A549 (cell line): ENCODE measurements around the gene ZFP36L1. TPM values are rescaled to one million over a fixed set of nuclear protein-coding genes. Genes with fewer than 3 reads are reported as not detected.

Experiments used
- ATAC-seq, 2 experiments: fragments of 200-7000 bp in 1 of 2; fragments of >200 bp in 1 of 2; cut with Nextera tagmentation in 1 of 2; cut with Tn5 transposase in 1 of 2; 3 replicates each; pipeline versions ENCODE4 v1.8.0 to v1.9.1; 2018 to 2020; ENCODE audit warnings: mild to moderate bottlenecking in 1 of 2, moderate library complexity in 1 of 2
- CTCF ChIA-PET: fragments of 300-600 bp; sonication (Branson Sonifier 250); formaldehyde crosslinking; extraction: SDS; loops from one replicate; lab custom pipeline; 2021; ENCODE audit warnings: antibody characterized with exemption, inconsistent platforms; lab: Yijun Ruan, JAX
- POLR2A ChIA-PET: fragments of 350-600 bp; formaldehyde crosslinking; extraction: SDS; loops from one replicate; lab custom pipeline; 2021; ENCODE audit warnings: antibody characterized with exemption, inconsistent platforms; lab: Yijun Ruan, JAX
- DNase-seq, 2 experiments: peaks; one replicate each; pipeline versions ENCODE4 v3.0.0 to v3.0.0-alpha.2; 2011 to 2016; ENCODE audit warnings: low read depth in 1 of 2, low spot score in 1 of 2
- FAIRE-seq: peaks from 2 replicates; lab custom pipeline; 2011; peaks lifted over from hg19 to GRCh38; lab: Jason Lieb, UNC
- H3K27ac ChIP-seq, 2 experiments: fragments of >200 bp; sonication (Bioruptor Twin); formaldehyde crosslinking; 3 replicates each; pipeline ENCODE4 v1.5.1; 2016 to 2017
- H3K4me1 ChIP-seq: fragments of >200 bp; sonication (Bioruptor Twin); formaldehyde crosslinking; 3 replicates; pipeline ENCODE4 v1.6.1; 2016
- H3K4me2 ChIP-seq: fragments of >200 bp; sonication (Bioruptor Twin); formaldehyde crosslinking; 3 replicates; pipeline ENCODE4 v1.6.1; 2016
- H3K4me3 ChIP-seq: fragments of >200 bp; sonication (Bioruptor Twin); formaldehyde crosslinking; 3 replicates; pipeline ENCODE4 v1.5.1; 2016
- H3K9me3 ChIP-seq: fragments of >200 bp; sonication (Bioruptor Twin); formaldehyde crosslinking; 3 replicates; pipeline ENCODE4 v1.6.1; 2016
- CBX8 ChIP-seq: fragments of 200-600 bp; sonication (generic); IDR thresholded peaks from 2 replicates; pipeline ENCODE4 v1.6.1; 2016
- CHD2 ChIP-seq: fragments of 150-350 bp; IDR thresholded peaks from 2 replicates; pipeline ENCODE4 v1.6.1; 2014; ENCODE audit warnings: low read length; ENCODE audit not compliant: partially characterized antibody
- CHD4 ChIP-seq: fragments of 200-600 bp; sonication (generic); IDR thresholded peaks from 2 replicates; pipeline ENCODE4 v1.6.1; 2016; ENCODE audit warnings: antibody characterized with exemption, mild to moderate bottlenecking, borderline replicate concordance
- EHMT2 ChIP-seq: fragments of 200-600 bp; sonication (generic); IDR thresholded peaks from 2 replicates; pipeline ENCODE4 v1.6.1; 2016; ENCODE audit warnings: antibody characterized with exemption, low read depth, mild to moderate bottlenecking, moderate library complexity
- ESRRA ChIP-seq: fragments of 150-350 bp; IDR thresholded peaks from 2 replicates; pipeline ENCODE4 v1.6.1; 2014; ENCODE audit warnings: mild to moderate bottlenecking, low read length, borderline replicate concordance
- FOSB ChIP-seq: fragments of 250-450 bp; sonication (Bioruptor Pico); IDR thresholded peaks from 2 replicates; pipeline ENCODE4 v1.5.0; 2020; ENCODE audit warnings: mild to moderate bottlenecking, moderate library complexity
- JUN ChIP-seq, 2 experiments: fragments of >200 bp; sonication (Bioruptor Twin); formaldehyde crosslinking; IDR thresholded peaks; 2 replicates in 1 of 2; 3 replicates in 1 of 2; pipeline ENCODE4 v1.6.1; 2016 to 2017
- KDM5A ChIP-seq: fragments of 200-600 bp; sonication (generic); IDR thresholded peaks from 2 replicates; pipeline ENCODE4 v1.6.1; 2016; ENCODE audit warnings: antibody characterized with exemption, mild to moderate bottlenecking
- NFE2L2 ChIP-seq: fragments of 150-350 bp; conservative IDR thresholded peaks from 2 replicates; pipeline ENCODE4 v1.6.1; 2014; ENCODE audit warnings: low read length
- NPAS2 ChIP-seq: fragments of 250-450 bp; sonication (Bioruptor Pico); IDR thresholded peaks from 2 replicates; pipeline ENCODE4 v1.8.0; 2022; ENCODE audit warnings: mild to moderate bottlenecking, moderate library complexity, borderline replicate concordance
- POLR2A ChIP-seq: IDR thresholded peaks from 2 replicates; pipeline ENCODE4 v1.6.1; 2012; ENCODE audit warnings: mild to moderate bottlenecking, low read length
- RARB ChIP-seq: fragments of 250-450 bp; sonication (Bioruptor Pico); IDR thresholded peaks from 2 replicates; pipeline ENCODE4 v1.8.0; 2021; ENCODE audit warnings: mild to moderate bottlenecking, moderate library complexity
- SMC3 ChIP-seq: fragments of >200 bp; sonication (Bioruptor Twin); formaldehyde crosslinking; IDR thresholded peaks from 3 replicates; pipeline ENCODE4 v1.6.1; 2018; ENCODE audit warnings: inconsistent platforms
- ZNF302 ChIP-seq: fragments of 250-450 bp; sonication (Bioruptor Pico); IDR thresholded peaks from 2 replicates; pipeline ENCODE4 v1.9.0; 2021; ENCODE audit warnings: inconsistent platforms, mild to moderate bottlenecking, moderate library complexity
- WGBS: methylation state at CpG from one replicate; pipeline ENCODE4 v1.1.6; 2017; ENCODE audit errors: missing lambda C conversion rate; 5-methylcytosine and 5-hydroxymethylcytosine counted together
- polyA plus RNA-seq, 4 experiments: library from polyadenylated mRNA; depleted of rRNA in 3 of 4; stranded (reverse); fragments of >200 nt; fragmentation: RNase III in 1 of 4; extraction: RNeasy Plus Mini Kit Qiagen cat#74134 plus additional on column Dnase treatment in 1 of 4; gene quantifications; 2 replicates in 3 of 4; 3 replicates in 1 of 4; pipeline ENCODE4 v1.2.3, GENCODE V29; 2011 to 2017
- TF ChIP-seq, protein P1 (sequence below): fragments of 150-350 bp; IDR thresholded peaks from 2 replicates; pipeline ENCODE4 v1.6.1; 2014; ENCODE audit warnings: low read depth, mild to moderate bottlenecking, low read length
- TF ChIP-seq, protein P2 (sequence below): fragments of 200-600 bp; sonication (generic); IDR thresholded peaks from 2 replicates; pipeline ENCODE4 v1.6.1; 2016; ENCODE audit warnings: antibody characterized with exemption, mild to moderate bottlenecking, moderate library complexity
- TF ChIP-seq, protein P3 (sequence below): fragments of >200 bp; sonication (Bioruptor Twin); formaldehyde crosslinking; IDR thresholded peaks from 2 replicates; pipeline ENCODE4 v1.6.1; 2016
- TF ChIP-seq, protein P4 (sequence below): fragments of 250-450 bp; sonication (Bioruptor Pico); IDR thresholded peaks from 2 replicates; pipeline ENCODE4 v1.5.0; 2021; ENCODE audit warnings: mild to moderate bottlenecking, moderate library complexity, borderline replicate concordance

Gene ZFP36L1
- polyA plus RNA-seq, 2 of the 4 experiments (the other 2 are of a cell fraction), result 76.4 to 114 TPM

DNA sequence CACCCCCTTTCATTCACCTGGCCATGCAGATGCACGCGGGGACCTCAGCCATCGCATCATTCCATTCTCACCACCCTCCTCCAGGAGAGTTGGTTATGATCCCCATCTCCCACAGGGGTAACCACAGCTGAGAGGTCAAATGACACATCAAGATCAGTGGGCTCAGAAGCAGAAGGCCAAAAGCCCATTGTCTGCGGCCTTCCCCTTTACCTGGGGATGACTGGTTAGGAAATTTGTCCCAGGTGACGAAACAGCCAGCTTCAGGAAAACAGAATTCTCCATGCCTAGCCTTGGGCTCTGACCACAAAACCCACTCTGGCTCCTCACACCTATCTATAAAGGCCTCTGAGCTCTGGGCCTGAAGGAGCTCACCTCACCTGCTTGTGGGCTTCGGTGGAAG lies 36.1 kb downstream of the ZFP36L1 start (continued):
- TF ChIP-seq EHMT2 (no peak), CBX8 (no peak)

DNA sequence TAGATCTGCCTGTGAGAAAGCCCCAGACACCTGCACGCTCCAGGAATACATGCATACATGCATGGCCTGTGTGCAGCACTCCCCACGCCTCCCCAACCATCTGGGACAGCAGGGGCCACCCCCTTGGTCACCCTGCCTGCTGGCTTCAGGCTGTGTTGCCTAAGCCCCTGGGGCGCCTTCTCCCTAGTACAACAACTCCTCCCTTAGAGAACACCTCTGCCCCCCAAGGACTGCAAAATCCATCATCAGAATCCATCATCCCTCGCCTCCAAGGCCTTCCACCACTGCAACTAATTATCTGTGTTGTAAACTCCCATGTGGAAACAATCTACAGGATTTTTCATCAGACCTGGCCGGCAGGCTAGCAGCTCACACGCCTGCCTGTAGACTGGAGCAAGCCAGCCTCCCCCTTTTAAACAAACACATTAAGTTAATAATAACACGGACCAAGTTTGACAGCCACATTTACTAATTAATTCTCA lies 36.8 kb downstream of the ZFP36L1 start:
- ChIA-PET POLR2A (no interaction called here), CTCF (interaction anchor here (1.0 kb wide), 1 partner anchor 11 kb away, joined by 4 read pairs; no protein-coding TSS in a partner anchor)
- H3K4me1 ChIP-seq, result no peaks in the 10 kb centered on the region
- ATAC-seq (no peak), FAIRE-seq (no peak), DNase-seq (no peak)
- TF ChIP-seq KDM5A (no peak), JUN (IDR thresholded peaks at IDR 0.05) (no peak), RARB (CRISPR knock-in tag) (no peak), CHD2 (no peak), CHD4 (no peak), POLR2A (no peak), NPAS2 (no peak), EHMT2 (no peak), ESRRA (no peak), SMC3 (no peak), ZNF302 (CRISPR knock-in tag) (no peak), FOSB (CRISPR knock-in tag) (no peak), NFE2L2 (no peak)
- TF ChIP-seq, protein P1, sequence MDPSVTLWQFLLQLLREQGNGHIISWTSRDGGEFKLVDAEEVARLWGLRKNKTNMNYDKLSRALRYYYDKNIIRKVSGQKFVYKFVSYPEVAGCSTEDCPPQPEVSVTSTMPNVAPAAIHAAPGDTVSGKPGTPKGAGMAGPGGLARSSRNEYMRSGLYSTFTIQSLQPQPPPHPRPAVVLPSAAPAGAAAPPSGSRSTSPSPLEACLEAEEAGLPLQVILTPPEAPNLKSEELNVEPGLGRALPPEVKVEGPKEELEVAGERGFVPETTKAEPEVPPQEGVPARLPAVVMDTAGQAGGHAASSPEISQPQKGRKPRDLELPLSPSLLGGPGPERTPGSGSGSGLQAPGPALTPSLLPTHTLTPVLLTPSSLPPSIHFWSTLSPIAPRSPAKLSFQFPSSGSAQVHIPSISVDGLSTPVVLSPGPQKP, result no peak
- TF ChIP-seq, protein P2, sequence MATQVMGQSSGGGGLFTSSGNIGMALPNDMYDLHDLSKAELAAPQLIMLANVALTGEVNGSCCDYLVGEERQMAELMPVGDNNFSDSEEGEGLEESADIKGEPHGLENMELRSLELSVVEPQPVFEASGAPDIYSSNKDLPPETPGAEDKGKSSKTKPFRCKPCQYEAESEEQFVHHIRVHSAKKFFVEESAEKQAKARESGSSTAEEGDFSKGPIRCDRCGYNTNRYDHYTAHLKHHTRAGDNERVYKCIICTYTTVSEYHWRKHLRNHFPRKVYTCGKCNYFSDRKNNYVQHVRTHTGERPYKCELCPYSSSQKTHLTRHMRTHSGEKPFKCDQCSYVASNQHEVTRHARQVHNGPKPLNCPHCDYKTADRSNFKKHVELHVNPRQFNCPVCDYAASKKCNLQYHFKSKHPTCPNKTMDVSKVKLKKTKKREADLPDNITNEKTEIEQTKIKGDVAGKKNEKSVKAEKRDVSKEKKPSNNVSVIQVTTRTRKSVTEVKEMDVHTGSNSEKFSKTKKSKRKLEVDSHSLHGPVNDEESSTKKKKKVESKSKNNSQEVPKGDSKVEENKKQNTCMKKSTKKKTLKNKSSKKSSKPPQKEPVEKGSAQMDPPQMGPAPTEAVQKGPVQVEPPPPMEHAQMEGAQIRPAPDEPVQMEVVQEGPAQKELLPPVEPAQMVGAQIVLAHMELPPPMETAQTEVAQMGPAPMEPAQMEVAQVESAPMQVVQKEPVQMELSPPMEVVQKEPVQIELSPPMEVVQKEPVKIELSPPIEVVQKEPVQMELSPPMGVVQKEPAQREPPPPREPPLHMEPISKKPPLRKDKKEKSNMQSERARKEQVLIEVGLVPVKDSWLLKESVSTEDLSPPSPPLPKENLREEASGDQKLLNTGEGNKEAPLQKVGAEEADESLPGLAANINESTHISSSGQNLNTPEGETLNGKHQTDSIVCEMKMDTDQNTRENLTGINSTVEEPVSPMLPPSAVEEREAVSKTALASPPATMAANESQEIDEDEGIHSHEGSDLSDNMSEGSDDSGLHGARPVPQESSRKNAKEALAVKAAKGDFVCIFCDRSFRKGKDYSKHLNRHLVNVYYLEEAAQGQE, result no peak
- TF ChIP-seq, protein P3, sequence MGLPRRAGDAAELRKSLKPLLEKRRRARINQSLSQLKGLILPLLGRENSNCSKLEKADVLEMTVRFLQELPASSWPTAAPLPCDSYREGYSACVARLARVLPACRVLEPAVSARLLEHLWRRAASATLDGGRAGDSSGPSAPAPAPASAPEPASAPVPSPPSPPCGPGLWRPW, result no peak
- TF ChIP-seq, protein P4, sequence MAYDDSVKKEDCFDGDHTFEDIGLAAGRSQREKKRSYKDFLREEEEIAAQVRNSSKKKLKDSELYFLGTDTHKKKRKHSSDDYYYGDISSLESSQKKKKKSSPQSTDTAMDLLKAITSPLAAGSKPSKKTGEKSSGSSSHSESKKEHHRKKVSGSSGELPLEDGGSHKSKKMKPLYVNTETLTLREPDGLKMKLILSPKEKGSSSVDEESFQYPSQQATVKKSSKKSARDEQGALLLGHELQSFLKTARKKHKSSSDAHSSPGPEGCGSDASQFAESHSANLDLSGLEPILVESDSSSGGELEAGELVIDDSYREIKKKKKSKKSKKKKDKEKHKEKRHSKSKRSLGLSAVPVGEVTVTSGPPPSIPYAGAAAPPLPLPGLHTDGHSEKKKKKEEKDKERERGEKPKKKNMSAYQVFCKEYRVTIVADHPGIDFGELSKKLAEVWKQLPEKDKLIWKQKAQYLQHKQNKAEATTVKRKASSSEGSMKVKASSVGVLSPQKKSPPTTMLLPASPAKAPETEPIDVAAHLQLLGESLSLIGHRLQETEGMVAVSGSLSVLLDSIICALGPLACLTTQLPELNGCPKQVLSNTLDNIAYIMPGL, result no peak
- no peak overlapping the region for H3K27ac ChIP-seq
- H3K4me3 ChIP-seq, result no peak overlapping the region
- no peak overlapping the region for H3K4me2 ChIP-seq
- 84% methylated on average over 6 of the region's 7 CpGs for WGBS
- H3K9me3 ChIP-seq, result no peaks in the 10 kb centered on the region

DNA sequence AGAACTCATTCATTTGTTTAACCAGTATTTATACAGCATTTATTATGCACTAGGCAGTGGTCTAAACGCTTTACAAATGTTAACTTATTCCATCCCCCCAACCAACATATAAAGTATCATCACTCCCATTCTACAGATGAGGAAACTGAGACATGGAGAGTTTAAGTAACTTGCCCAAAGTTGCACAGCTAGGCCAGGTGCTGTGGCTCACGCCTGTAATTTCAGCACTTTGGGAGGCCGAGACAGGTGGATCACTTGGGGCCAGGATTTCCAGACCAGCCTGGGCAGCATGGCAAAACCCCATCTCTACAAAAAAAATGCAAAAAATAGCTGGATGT lies 37.9 kb downstream of the ZFP36L1 start:
- FAIRE-seq (no peak), ATAC-seq (no peak), DNase-seq (no peak)
- TF ChIP-seq JUN (IDR thresholded peaks at IDR 0.05), result no peak
- H3K4me1 ChIP-seq, result no peaks in the 10 kb centered on the region
- ChIA-PET POLR2A (no interaction called here), CTCF (interaction anchor here (1.0 to 1.1 kb wide), 2 partner anchors 9 to 64 kb away, joined by 3 to 4 read pairs; no protein-coding TSS in a partner anchor)
- H3K4me2 ChIP-seq, result no peak overlapping the region
- H3K9me3 ChIP-seq, result no peaks in the 10 kb centered on the region
- no peak overlapping the region for H3K4me3 ChIP-seq
- H3K27ac ChIP-seq, result no peak overlapping the region
- WGBS, result 78% methylated on average over 3 of the region's 3 CpGs
